Lower leg skin (tissue), 4 donors: ENCODE measurements around the gene AQP1. TPM values are rescaled to one million over a fixed set of nuclear protein-coding genes. Genes with fewer than 3 reads are reported as not detected.

Experiments
- DNase-seq, 2 donors: peaks; one replicate each; pipeline ENCODE4 v3.0.0-alpha.2; 2019; ENCODE audit warnings: low spot score in 2 of 2
- H3K4me3 ChIP-seq: fragments of 200-600 bp; sonication (generic); 2 replicates; pipeline ENCODE4 v1.5.1; 2017; ENCODE audit warnings: mild to moderate bottlenecking, low read depth; ENCODE audit not compliant: poor library complexity, severe bottlenecking
- CTCF ChIP-seq, 3 donors: fragments of 450-650 bp; IDR thresholded peaks; one replicate each; pipeline ENCODE4 v1.5.1; 2016; ENCODE audit warnings: antibody characterized with exemption in 3 of 3, mild to moderate bottlenecking in 3 of 3, moderate library complexity in 2 of 3
- POLR2A ChIP-seq, 2 donors: fragments of 450-650 bp; IDR thresholded peaks; one replicate each; pipeline ENCODE4 v1.6.1; 2016 to 2017; ENCODE audit warnings: antibody characterized with exemption in 2 of 2, mild to moderate bottlenecking in 1 of 2, moderate library complexity in 1 of 2
- WGBS, 2 donors: methylation state at CpG; one replicate each; pipeline ENCODE4 v1.1.5; 2018; 5-methylcytosine and 5-hydroxymethylcytosine counted together
- intact Hi-C: fragments of 100-400 bp; cut with DNase I; formaldehyde crosslinking; loops from one replicate; pipeline ENCODE4 v1.15.0; 2023; ENCODE audit warnings: low total_unique reads
- total RNA-seq, 4 donors: library from RNA; depleted of rRNA; stranded (reverse); fragments of >200 nt; gene quantifications; one replicate each; pipeline ENCODE4 v1.1.0, GENCODE V29; 2016

Gene AQP1
- total RNA-seq, 4 donors from 2014 or later, result 50.7 to 247 (median 103) TPM

GRCh38 chr7:30873207-30873606 lies 38.4 kb upstream of the AQP1 start:
- H3K4me3 ChIP-seq, result no peak overlapping the region
- no peak for TF ChIP-seq POLR2A (IDR thresholded peaks at IDR 0.05)
- no peak for TF ChIP-seq CTCF (IDR thresholded peaks at IDR 0.05)
- no peak for DNase-seq
- WGBS, 2 donors, result 82 to 83% methylated on average over 2 of the region's 2 CpGs
- intact Hi-C loops, result no loop called here

GRCh38 chr7:30873656-30874055 lies 38.0 kb upstream of the AQP1 start:
- no peak overlapping the region for H3K4me3 ChIP-seq
- 78 to 80% methylated on average over 6 of the region's 6 CpGs for WGBS, 2 donors
- no peak for DNase-seq
- TF ChIP-seq CTCF (IDR thresholded peaks at IDR 0.05) (no peak), POLR2A (IDR thresholded peaks at IDR 0.05) (no peak)
- intact Hi-C loops, result no loop called here

GRCh38 chr7:30874656-30875302 lies 36.9 kb upstream of the AQP1 start:
- intact Hi-C loops, result no loop called here
- TF ChIP-seq POLR2A (IDR thresholded peaks at IDR 0.05), result no peak
- no peak for TF ChIP-seq CTCF (IDR thresholded peaks at IDR 0.05)
- 88 to 95% methylated on average over 5 of the region's 5 CpGs for WGBS, 2 donors

GRCh38 chr7:30877015-30877769 lies 34.5 kb upstream of the AQP1 start:
- TF ChIP-seq POLR2A (IDR thresholded peaks at IDR 0.05) (no peak), CTCF (IDR thresholded peaks at IDR 0.05) (no peak)
- 75 to 84% methylated on average over 9 of the region's 9 CpGs for WGBS, 2 donors
- intact Hi-C loops, result no loop called here

More at GRCh38 chr7:30874656-30875302, 36.9 kb upstream of the AQP1 start:
- no peak overlapping the region for H3K4me3 ChIP-seq
- DNase-seq, result no peak

GRCh38 chr7:30877993-30878392 lies 33.7 kb upstream of the AQP1 start:
- 73 to 100% methylated on average over 4 to 5 of the region's 5 CpGs for WGBS, 2 donors
- TF ChIP-seq CTCF (IDR thresholded peaks at IDR 0.05), result no peak
- no peak for TF ChIP-seq POLR2A (IDR thresholded peaks at IDR 0.05)
- H3K4me3 ChIP-seq, result no peak overlapping the region
- intact Hi-C loops, result no loop called here
- no peak for DNase-seq

More at GRCh38 chr7:30877015-30877769, 34.5 kb upstream of the AQP1 start:
- DNase-seq, result no peak
- H3K4me3 ChIP-seq, result no peak overlapping the region
